Sigmoid colon (tissue), 7 donors: ENCODE measurements around the gene PLCB1. TPM values are rescaled to one million over a fixed set of nuclear protein-coding genes. Genes with fewer than 3 reads are reported as not detected.

Source experiments
- DNase-seq: peaks from one replicate; pipeline ENCODE4 v3.0.0-alpha.2; 2019
- H3K27ac ChIP-seq, 4 donors: fragments of 200-600 bp; sonication (generic); one replicate each; pipeline ENCODE4 v1.5.1; 2016 to 2019; ENCODE audit warnings: mild to moderate bottlenecking in 1 of 4
- H3K27me3 ChIP-seq, 3 donors: fragments of 200-600 bp; sonication (generic); one replicate each; pipeline ENCODE4 v1.5.1; 2019; ENCODE audit warnings: mild to moderate bottlenecking in 1 of 3
- H3K36me3 ChIP-seq, 4 donors: fragments of 200-600 bp; sonication (generic); one replicate each; pipeline ENCODE4 v1.5.1; 2016 to 2019
- H3K4me1 ChIP-seq, 4 donors: fragments of 200-600 bp; sonication (generic); one replicate each; pipeline ENCODE4 v1.5.1; 2017 to 2019
- H3K4me3 ChIP-seq, 4 donors: fragments of 200-600 bp; sonication (generic); one replicate each; pipeline ENCODE4 v1.5.1; 2017 to 2019; ENCODE audit warnings: mild to moderate bottlenecking in 2 of 4, moderate library complexity in 1 of 4
- H3K9me3 ChIP-seq, 4 donors: fragments of 200-600 bp in 3 of 4; sonication (generic) in 3 of 4; one replicate each; pipeline versions ENCODE4 v1.5.1 to v1.6.1; 2013 to 2019
- EP300 ChIP-seq, 4 donors: sonication (generic); formaldehyde crosslinking; IDR thresholded peaks; one replicate each; pipeline ENCODE4 v1.6.1; 2017; ENCODE audit warnings: antibody characterized with exemption in 4 of 4
- POLR2A ChIP-seq, 2 donors: fragments of 450-650 bp; IDR thresholded peaks; one replicate each; pipeline ENCODE4 v1.6.1; 2016; ENCODE audit warnings: antibody characterized with exemption in 2 of 2, mild to moderate bottlenecking in 2 of 2, moderate library complexity in 2 of 2
- POLR2AphosphoS5 ChIP-seq, 4 donors: sonication (generic); formaldehyde crosslinking; IDR thresholded peaks; one replicate each; pipeline ENCODE4 v1.6.1; 2017; ENCODE audit warnings: antibody characterized with exemption in 4 of 4
- WGBS, 2 donors: extraction: QIAGEN DNeasy Blood & Tissue Kit; methylation state at CpG; one replicate each; pipeline ENCODE4 v1.1.7; 2013; 5-methylcytosine and 5-hydroxymethylcytosine counted together
- intact Hi-C: fragments of 100-400 bp; cut with DNase I; formaldehyde crosslinking; loops from one replicate; pipeline ENCODE4 v1.15.1; 2023
- polyA plus RNA-seq, 3 donors: library from polyadenylated mRNA; stranded (reverse); fragments of 200-250 nt; gene quantifications; one replicate each; pipeline ENCODE4 v1.2.3, GENCODE V29; 2013
- total RNA-seq, 4 donors: library from RNA; depleted of rRNA; stranded (reverse); fragments of >200 nt; gene quantifications; one replicate each; pipeline ENCODE4 v1.1.0, GENCODE V29; 2016
- TF ChIP-seq, protein P1 (sequence below), 4 experiments: fragments of 450-650 bp in 3 of 4; fragments of 200-600 bp in 1 of 4; IDR thresholded peaks; one replicate each; pipeline ENCODE4 v1.5.1; 2016 to 2019; ENCODE audit warnings: antibody characterized with exemption in 4 of 4, mild to moderate bottlenecking in 3 of 4, moderate library complexity in 2 of 4
- donor health status: healthy with polysubstance abuse.
- donor health status: Bipolar disorder and iron deficiency.
- donor health status: healthy.

The PLCB1 gene
- total and polyA plus RNA-seq, 7 donors = 0.92 to 117 (median 86.7) TPM

DNA sequence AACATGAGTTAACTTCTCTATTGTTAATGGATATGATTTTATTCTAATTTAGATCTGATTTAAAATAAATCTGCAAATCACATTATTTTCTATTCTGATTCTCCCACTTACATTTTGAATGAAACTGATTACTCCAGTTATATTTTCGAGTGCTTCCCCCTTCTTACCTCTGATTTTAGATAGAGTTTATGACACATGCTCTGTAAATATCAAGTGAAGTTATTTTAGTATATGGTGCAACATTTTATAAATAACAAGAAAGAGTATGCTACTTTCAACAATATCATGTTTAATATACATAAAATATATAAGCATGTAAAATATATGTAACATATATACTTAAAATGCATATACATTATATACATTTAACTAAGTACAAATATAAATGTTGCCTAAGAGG lies 38.9 kb downstream of the PLCB1 start:
- no peaks in the 10 kb centered on the region for H3K9me3 ChIP-seq
- DNase-seq = no peak
- no peaks in the 10 kb centered on the region for H3K27me3 ChIP-seq
- no peak overlapping the region for H3K4me3 ChIP-seq
- intact Hi-C loops = no loop called here
- no peaks in the 10 kb centered on the region for H3K36me3 ChIP-seq
- peaks cover 0 to 8% (median 3%) of the 10 kb centered on the region in 4 donors for H3K4me1 ChIP-seq
- 43 to 85% methylated on average over 1 of the region's 1 CpG for WGBS, 2 donors
- no peak for TF ChIP-seq POLR2A (IDR thresholded peaks at IDR 0.05)
- no peak for TF ChIP-seq POLR2AphosphoS5 (IDR thresholded peaks at IDR 0.05)
- TF ChIP-seq EP300 (IDR thresholded peaks at IDR 0.05) = no peak
- TF ChIP-seq, protein P1, sequence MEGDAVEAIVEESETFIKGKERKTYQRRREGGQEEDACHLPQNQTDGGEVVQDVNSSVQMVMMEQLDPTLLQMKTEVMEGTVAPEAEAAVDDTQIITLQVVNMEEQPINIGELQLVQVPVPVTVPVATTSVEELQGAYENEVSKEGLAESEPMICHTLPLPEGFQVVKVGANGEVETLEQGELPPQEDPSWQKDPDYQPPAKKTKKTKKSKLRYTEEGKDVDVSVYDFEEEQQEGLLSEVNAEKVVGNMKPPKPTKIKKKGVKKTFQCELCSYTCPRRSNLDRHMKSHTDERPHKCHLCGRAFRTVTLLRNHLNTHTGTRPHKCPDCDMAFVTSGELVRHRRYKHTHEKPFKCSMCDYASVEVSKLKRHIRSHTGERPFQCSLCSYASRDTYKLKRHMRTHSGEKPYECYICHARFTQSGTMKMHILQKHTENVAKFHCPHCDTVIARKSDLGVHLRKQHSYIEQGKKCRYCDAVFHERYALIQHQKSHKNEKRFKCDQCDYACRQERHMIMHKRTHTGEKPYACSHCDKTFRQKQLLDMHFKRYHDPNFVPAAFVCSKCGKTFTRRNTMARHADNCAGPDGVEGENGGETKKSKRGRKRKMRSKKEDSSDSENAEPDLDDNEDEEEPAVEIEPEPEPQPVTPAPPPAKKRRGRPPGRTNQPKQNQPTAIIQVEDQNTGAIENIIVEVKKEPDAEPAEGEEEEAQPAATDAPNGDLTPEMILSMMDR (IDR thresholded peaks at IDR 0.05) = no peak
- no peak overlapping the region for H3K27ac ChIP-seq

DNA sequence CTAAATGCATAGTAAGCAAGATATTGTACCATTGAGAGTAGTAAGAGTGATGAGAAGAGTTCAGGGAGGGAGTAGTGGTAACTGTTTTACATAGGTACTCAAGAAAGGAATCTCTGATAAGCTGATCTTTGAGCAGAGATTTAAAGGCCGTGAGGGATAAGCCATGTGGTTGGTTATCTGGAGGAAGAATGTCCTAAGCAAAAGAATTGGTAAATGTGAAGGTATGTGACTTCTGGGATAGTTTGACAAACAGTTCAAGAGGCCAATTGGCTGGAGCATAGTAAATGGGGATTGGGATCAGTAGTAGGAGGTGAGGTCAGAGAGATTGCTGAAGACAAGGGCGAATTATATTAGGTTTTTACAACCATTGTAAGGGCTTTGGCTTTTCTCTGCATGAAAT lies 40.1 kb downstream of the PLCB1 start:
- TF ChIP-seq POLR2AphosphoS5 (IDR thresholded peaks at IDR 0.05) = no peak
- TF ChIP-seq, protein P1 (IDR thresholded peaks at IDR 0.05) = no peak
- no peak for TF ChIP-seq POLR2A (IDR thresholded peaks at IDR 0.05)
- TF ChIP-seq EP300 (IDR thresholded peaks at IDR 0.05) = no peak
- intact Hi-C loops = no loop called here
- Histone ChIP-seq H3K4me3 (no peak overlapping the region), H3K27ac (no peak overlapping the region), H3K27me3 (no peaks in the 10 kb centered on the region), H3K36me3 (no peaks in the 10 kb centered on the region), H3K9me3 (no peaks in the 10 kb centered on the region), H3K4me1 (peaks cover 0 to 8% (median 3%) of the 10 kb centered on the region in 4 donors)
- WGBS, 2 donors = 78 to 83% methylated on average over 2 of the region's 2 CpGs
- no peak for DNase-seq

DNA sequence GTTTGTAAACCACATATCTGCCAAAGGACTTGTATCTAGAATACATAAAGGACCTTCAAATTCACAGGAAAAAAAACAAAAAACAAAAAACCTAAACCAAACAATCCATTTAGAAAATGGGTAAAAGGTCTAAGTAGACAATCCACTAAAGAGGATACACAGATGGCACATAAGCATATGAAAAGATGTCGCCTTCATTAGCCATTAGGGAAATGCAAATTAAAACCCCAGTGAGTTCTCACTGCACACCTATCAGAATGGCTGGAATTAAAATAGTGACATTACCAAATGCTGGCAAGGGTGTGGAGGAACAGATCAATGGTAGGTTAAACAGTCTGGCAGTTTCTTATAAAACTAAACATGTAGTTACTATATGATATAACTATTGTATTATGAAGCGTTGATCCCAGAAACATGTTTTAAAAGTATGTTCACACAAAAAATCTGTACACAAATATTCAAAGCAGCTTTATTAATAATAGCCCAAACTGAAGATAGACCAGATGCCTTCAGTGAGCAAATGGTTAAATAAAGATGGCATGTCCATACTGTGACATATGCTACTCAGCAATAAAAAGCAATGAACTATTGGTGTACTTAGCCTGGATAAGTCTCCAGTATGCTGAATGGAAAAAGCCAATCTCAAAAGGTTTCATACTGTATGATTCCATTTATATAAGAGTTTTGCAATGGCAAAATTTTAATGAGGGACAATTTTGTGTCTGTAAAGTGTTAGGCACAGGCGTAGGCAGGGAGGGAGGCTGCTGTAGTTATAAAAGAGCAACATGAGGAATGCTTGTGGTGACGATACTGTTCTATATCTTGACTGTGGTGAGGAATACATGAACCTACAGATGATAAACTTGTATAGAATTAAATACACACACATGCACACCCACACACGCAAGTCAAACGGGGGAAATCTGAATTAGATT lies 43.9 kb downstream of the PLCB1 start:
- no peak overlapping the region for H3K4me3 ChIP-seq
- DNase-seq = no peak
- 88 to 93% methylated on average over 6 of the region's 6 CpGs for WGBS, 2 donors
- peaks cover 0 to under 1% (median 0%) of the 10 kb centered on the region in 4 donors for H3K4me1 ChIP-seq
- intact Hi-C loops = no loop called here
- H3K27me3 ChIP-seq = no peaks in the 10 kb centered on the region
- no peaks in the 10 kb centered on the region for H3K36me3 ChIP-seq
- no peak overlapping the region for H3K27ac ChIP-seq
- TF ChIP-seq, protein P1 (IDR thresholded peaks at IDR 0.05) = no peak
- TF ChIP-seq POLR2A (IDR thresholded peaks at IDR 0.05) (no peak), EP300 (IDR thresholded peaks at IDR 0.05) (no peak), POLR2AphosphoS5 (IDR thresholded peaks at IDR 0.05) (no peak)
- no peaks in the 10 kb centered on the region for H3K9me3 ChIP-seq

DNA sequence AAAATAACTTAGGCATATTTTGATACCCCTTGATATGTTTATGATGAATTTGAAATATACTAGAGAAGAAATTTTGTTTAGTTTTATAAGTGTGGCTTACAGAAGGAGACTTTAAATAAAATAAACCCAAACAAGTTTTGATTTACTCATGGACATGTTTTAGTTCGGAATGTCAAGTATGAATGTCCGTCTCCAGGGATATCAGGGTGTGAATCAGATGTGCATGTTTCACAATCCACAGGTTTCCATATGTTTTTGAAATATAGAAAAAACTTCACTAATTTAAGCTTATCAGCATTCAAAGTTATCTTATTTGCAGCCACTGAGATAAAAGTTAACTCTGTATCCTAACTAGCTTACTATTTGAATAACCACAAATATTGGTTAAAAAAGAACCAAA lies 51.5 kb downstream of the PLCB1 start:
- Histone ChIP-seq H3K27ac (no peak overlapping the region), H3K4me3 (no peak overlapping the region), H3K27me3 (no peaks in the 10 kb centered on the region), H3K4me1 (peaks cover 0 to 13% (median 4%) of the 10 kb centered on the region in 4 donors), H3K9me3 (no peaks in the 10 kb centered on the region), H3K36me3 (no peaks in the 10 kb centered on the region)
- TF ChIP-seq EP300 (IDR thresholded peaks at IDR 0.05) (no peak), POLR2AphosphoS5 (IDR thresholded peaks at IDR 0.05) (no peak), POLR2A (IDR thresholded peaks at IDR 0.05) (no peak)
- TF ChIP-seq, protein P1 (IDR thresholded peaks at IDR 0.05) = no peak
- 79 to 81% methylated on average over 2 of the region's 2 CpGs for WGBS, 2 donors
- intact Hi-C loops = no loop called here
- DNase-seq = no peak
